SK-N-MC (cell line): ENCODE results near the gene RBMS3.

Experiments
- EZH2 ChIP-seq: fragments of 200-600 bp; sonication (generic); IDR thresholded peaks from one replicate; pipeline ENCODE4 v1.6.1; 2017; ENCODE audit warnings: antibody characterized with exemption
- FOXP2 ChIP-seq: optimal IDR thresholded peaks from 2 replicates; pipeline ENCODE3; 2011; ENCODE audit warnings: mild to moderate bottlenecking, moderate library complexity; ENCODE audit not compliant: insufficient read depth; ENCODE audit errors: extremely low read length, control extremely low read depth
- POLR2AphosphoS5 ChIP-seq: IDR thresholded peaks from 2 replicates; pipeline ENCODE4 v1.6.1; 2012; ENCODE audit warnings: mild to moderate bottlenecking, low read depth, low read length, borderline replicate concordance

DNA sequence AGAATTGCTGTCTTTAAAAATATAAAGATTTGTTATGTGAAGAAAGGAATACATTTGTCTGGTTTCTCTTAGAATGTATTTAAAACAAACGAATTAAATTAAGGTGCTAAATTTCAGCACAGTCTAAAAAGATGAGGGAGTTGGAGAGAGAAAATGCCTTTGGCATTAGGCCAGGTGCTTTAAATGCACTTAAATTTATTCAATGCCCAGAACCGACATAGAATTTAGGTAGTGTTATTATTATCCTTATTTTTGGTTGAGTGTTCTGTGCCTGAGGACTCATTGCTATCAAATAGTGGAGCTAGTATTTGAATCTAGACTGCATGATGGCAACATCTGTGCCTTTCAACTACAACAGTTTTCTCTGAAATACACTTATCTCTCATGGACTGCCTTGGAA is 287.5 kb downstream of the RBMS3 start:
- TF ChIP-seq EZH2 (no peak), POLR2AphosphoS5 (no peak), FOXP2 (no peak)
